IgD-negative memory B cell (primary cell): ENCODE data around the gene SLC37A3. TPM values are rescaled to one million over a fixed set of nuclear protein-coding genes. Genes with fewer than 3 reads are reported as not detected.
"Not testable (repeated sequence)": the region's sequence is repeated elsewhere in the genome, so short reads cannot be mapped to it uniquely, and the experiment has no call there.

Experiments
- H3K27ac Mint-ChIP-seq, 3 donors: one replicate each; pipeline ENCODE4 v1.8.0; 2020 to 2022; ENCODE audit warnings: mild to moderate bottlenecking in 3 of 3, mixed read lengths in 3 of 3, moderate library complexity in 1 of 3
- H3K27me3 Mint-ChIP-seq: one replicate; pipeline ENCODE4 v1.8.0; 2021; ENCODE audit warnings: mixed read lengths
- H3K36me3 Mint-ChIP-seq: one replicate; pipeline ENCODE4 v1.8.0; 2020; ENCODE audit warnings: mild to moderate bottlenecking, mixed read lengths
- H3K4me1 Mint-ChIP-seq, 3 donors: one replicate each; pipeline ENCODE4 v1.8.0; 2020 to 2022; ENCODE audit warnings: mixed read lengths in 3 of 3, mild to moderate bottlenecking in 1 of 3
- H3K4me3 Mint-ChIP-seq, 4 donors: one replicate each; pipeline ENCODE4 v1.8.0; 2020 to 2022; ENCODE audit warnings: mild to moderate bottlenecking in 4 of 4, mixed read lengths in 4 of 4, moderate library complexity in 3 of 4
- H3K9me3 Mint-ChIP-seq, 3 donors: one replicate each; pipeline ENCODE4 v1.8.0; 2020 to 2021; ENCODE audit warnings: mixed read lengths in 3 of 3, mild to moderate bottlenecking in 1 of 3
- polyA plus RNA-seq: library from polyadenylated mRNA; unstranded; fragments of 300-500 nt; fragmentation: Illumina TruSeq; gene quantifications from one replicate; pipeline ENCODE4 v1.2.3, GENCODE V29; 2021

SLC37A3 gene
- polyA plus RNA-seq, 1 donor from 2014 or later = 5.4 TPM

DNA sequence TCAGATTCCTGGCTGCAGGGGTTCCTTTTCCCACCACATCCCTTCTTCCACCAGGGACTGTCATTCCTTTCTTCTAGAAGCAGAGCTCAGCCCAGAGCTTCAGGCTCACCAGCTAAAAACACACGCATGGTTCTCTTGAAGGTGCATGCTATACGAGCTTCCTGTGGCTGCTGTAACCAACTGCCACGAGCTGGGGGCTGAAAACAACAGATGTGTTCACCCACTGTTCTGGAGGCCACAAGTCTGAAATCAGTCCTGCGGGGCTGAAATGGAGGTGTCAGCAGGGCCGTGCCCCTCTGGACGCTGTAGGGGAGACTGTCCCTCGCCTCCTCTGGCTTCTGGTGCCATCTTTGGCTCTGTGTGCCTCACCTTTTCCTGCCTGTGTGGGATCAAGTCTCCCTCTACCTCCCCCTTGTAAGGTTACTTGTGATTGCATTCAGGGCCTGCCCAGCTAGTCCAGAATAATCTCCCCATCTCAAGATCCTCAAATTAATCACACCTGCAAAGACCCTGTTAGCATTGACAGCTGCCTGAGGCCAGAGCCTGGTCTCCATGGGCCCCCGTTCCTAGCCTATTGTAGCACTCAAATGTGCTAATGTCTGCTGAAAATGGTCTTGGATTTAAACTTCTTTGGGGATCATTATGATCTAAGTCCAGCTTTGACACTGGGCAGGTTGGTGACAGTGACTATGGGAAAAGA, 19.3 kb upstream of the SLC37A3 start:
- H3K27me3 Mint-ChIP-seq = peaks cover 5% of the 10 kb centered on the region
- peaks cover 7% of the 10 kb centered on the region for H3K36me3 Mint-ChIP-seq
- H3K9me3 Mint-ChIP-seq = no peaks in the 10 kb centered on the region
- no peak overlapping the region for H3K27ac Mint-ChIP-seq
- H3K4me3 Mint-ChIP-seq = no peak overlapping the region
- peaks cover 0 to 1% (median 0%) of the 10 kb centered on the region in 3 donors for H3K4me1 Mint-ChIP-seq

DNA sequence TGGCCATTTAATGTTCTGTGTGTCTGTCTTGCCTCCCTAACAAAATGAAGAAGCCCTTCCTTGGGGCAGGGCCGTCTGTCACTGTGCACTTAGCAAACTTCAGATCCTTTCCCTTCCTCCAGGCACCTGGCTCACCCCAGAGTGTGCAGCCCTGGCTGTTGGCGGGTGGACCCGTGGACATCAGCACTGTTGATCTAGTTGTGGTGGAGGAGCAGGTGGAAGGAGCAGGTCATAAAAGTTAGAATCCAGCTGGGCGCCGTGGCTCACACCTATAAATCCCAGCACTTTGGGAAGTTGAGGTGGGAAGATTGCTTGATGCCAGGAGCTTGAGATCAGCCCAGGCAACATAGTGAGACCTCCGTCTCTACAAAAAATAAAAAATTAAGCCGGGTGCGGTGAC, 18.2 kb upstream of the SLC37A3 start:
- H3K27ac Mint-ChIP-seq = peak overlapping the region in 1 of 3 donors; percentile 27
- H3K4me3 Mint-ChIP-seq = no peak overlapping the region
- peaks cover 9% of the 10 kb centered on the region for H3K36me3 Mint-ChIP-seq
- no peaks in the 10 kb centered on the region for H3K9me3 Mint-ChIP-seq
- H3K27me3 Mint-ChIP-seq = peaks cover 5% of the 10 kb centered on the region
- peaks cover 0 to 3% (median 0%) of the 10 kb centered on the region in 3 donors for H3K4me1 Mint-ChIP-seq

DNA sequence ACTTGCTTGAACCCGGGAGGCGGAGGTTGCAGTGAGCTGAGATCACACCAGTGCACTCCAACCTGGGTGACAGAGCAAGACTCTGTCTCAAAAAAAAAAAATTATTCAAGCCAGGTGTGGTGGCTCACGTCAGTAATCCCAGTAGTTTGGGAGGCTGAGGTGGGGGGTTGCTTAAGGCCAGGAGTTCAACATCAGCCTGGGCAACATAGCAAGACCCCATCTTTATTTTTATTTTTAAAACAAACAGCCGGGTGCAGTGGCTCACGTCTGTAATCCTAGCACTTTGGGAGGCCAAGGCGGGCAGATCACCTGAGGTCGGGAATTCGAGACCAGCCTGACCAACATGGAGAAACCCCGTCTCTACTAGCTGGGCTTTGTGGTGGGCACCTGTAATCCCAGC, 17.5 kb upstream of the SLC37A3 start:
- H3K27ac Mint-ChIP-seq, H3K9me3 Mint-ChIP-seq, H3K4me3 Mint-ChIP-seq, H3K4me1 Mint-ChIP-seq, H3K27me3 Mint-ChIP-seq: not testable (repeated sequence)
- peaks cover 11% of the 10 kb centered on the region for H3K36me3 Mint-ChIP-seq

DNA sequence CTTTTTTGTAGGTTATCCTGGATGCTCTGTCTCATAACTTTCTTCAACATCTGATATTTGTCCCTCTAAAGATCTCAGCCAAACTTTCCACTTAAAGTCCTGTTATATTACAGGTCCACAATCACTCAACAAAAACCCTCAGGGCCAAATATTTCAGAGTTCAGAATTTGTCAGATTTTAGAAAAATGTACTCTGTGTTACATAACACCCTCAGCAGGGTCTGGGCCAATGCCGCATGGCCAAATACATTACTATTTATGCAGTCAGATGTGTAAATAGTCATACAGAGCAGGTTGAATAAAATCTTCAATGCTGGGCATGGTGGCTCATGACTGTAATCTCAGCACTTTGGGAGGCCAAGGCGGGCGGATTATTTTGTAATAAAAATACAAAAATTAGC, 17.0 kb upstream of the SLC37A3 start:
- H3K27ac Mint-ChIP-seq = no peak overlapping the region
- H3K4me1 Mint-ChIP-seq = peaks cover 0 to 3% (median 0%) of the 10 kb centered on the region in 3 donors
- H3K27me3 Mint-ChIP-seq = peaks cover 5% of the 10 kb centered on the region
- no peak overlapping the region for H3K4me3 Mint-ChIP-seq
- H3K36me3 Mint-ChIP-seq = peaks cover 11% of the 10 kb centered on the region
- no peaks in the 10 kb centered on the region for H3K9me3 Mint-ChIP-seq

DNA sequence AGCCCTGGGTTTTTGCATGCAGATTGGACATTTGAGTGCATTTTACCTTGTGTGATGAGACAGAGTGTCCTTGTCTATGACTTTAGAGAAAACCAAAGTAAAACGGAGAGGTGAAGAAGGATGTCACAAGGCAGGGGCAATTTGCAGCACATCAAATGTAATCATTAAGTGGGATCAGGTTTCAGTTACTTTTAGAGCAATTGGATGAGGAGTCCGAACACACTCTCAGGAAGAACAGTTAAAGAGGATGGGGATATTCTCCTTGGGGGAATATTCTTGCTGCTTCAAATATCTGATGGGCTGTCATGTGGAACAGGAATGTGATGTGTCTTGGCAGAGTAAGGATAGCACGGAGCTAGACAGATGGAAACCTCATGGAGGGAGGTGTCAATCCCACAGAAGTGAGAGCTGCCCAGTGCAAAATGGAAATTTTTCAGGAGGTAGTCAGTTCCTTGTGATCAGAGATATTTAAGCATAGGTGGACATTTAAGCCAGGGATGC, 6.3 kb upstream of the SLC37A3 start:
- H3K27me3 Mint-ChIP-seq = no peaks in the 10 kb centered on the region

DNA sequence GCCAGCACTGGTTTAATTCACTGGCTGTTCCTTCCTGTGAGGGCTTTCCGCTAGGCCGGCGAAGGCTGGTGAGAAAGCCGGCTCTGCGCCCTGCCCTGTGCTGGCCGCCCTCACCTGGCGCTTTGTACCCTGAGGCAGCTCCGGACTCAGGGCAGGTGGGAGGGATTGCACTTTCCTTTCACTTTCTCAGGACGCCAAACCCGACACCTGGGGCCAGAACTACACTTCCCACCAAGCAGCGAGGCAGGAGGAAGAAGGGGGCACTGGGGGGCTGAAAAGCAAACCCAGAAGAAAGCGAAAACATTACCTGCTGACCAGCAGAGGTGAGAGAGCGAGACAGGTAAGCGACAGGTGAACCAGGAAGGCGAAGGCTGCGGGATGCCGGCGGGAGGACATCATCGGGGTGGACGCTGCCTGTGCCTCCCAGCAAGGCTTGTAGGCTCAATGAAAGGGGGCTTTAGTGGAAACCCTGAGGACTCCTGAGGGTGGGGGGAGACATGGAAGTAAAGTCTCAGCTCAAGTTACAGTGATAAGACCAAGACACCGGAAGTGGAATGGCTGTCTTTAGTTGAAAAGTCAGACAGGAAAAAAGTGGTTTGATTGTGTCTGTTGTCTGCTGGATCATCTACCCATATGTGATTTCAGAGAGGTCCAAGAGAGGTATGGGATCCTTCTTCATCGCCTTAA, 5.7 kb upstream of the SLC37A3 start, which contains the start of gene RAB19:
Gene RAB19 (plus strand): TSS at position 181 of the 687 bp plus-strand sequence. CDS start 3,589 bp downstream, outside the sequence.
- Mint-ChIP-seq H3K36me3 (no peaks in the 10 kb centered on the region), H3K4me3 (peak within 1 kb of the TSS; percentile 84 to 94 (median 90)), H3K27ac (peak within 1 kb of the TSS; percentile 25 to 83 (median 68)), H3K4me1 (peaks cover 7 to 10% (median 9%) of the 10 kb centered on the region in 3 donors), H3K27me3 (no peaks in the 10 kb centered on the region), H3K9me3 (no peaks in the 10 kb centered on the region)

More for the DNA sequence above, 6.3 kb upstream of the SLC37A3 start:
- Mint-ChIP-seq H3K4me1 (peaks cover 7 to 10% (median 9%) of the 10 kb centered on the region in 3 donors), H3K9me3 (no peaks in the 10 kb centered on the region), H3K27ac (peak overlapping the region in 1 of 3 donors; percentile 68), H3K36me3 (no peaks in the 10 kb centered on the region), H3K4me3 (peak overlapping the region in 2 of 4 donors; percentile 84 to 87)

DNA sequence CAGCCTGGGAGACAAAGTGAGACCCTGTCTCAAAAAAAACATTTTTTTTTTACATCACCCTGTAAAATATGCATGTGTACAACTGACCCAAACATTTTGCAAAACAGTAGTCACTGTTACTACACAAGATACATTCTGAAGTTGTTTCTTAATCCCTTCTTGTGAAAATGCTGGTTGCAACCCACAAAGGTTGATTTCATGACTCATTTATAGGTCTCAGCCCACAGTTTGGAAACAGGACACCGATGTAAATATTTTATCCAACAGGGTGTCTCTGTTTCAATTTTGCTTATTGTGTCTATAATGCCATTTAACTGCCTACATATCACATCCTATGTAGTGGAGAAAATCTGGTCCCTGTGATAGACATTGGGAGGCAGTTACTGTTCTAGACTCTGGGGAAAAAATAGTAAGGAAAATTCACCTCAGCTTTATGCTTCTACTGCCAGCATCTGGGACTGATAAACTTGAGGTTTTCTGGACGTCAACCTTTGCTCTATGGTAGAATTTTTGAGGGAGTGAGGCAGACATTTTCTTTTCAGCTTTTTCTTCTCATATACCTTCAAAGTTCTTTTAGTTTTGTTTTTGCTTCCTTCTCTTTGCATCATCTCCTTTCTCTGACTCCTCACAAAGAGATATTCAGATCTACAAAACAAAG, 4.0 kb upstream of the SLC37A3 start:
- Mint-ChIP-seq H3K4me1 (peaks cover 10 to 15% (median 15%) of the 10 kb centered on the region in 3 donors), H3K27me3 (no peaks in the 10 kb centered on the region), H3K27ac (peak overlapping the region in 1 of 3 donors; percentile 33), H3K9me3 (no peaks in the 10 kb centered on the region), H3K4me3 (peak overlapping the region in 1 of 4 donors; percentile 42), H3K36me3 (peaks cover 1% of the 10 kb centered on the region)

DNA sequence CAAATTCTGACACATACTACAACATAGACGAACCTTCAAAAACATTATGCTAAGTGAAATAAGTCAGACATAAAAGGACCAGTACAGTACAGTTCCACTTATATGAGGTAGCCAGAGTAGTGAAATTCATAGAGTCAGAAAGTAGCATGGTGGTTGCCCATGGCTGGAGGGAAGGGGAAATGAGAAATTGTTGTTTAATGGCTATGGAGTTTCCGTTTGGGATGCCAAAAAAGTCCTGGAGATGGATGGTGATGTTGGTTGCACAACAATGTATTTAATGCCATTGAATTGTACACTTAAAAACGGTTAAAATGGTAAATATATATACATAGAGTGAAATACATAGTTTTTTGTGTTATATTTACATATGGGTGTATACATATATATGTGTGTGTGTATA, 2.1 kb upstream of the SLC37A3 start:
- H3K4me3 Mint-ChIP-seq = peak overlapping the region in 1 of 4 donors; percentile 84
- no peaks in the 10 kb centered on the region for H3K9me3 Mint-ChIP-seq
- no peaks in the 10 kb centered on the region for H3K27me3 Mint-ChIP-seq
- peaks cover 1% of the 10 kb centered on the region for H3K36me3 Mint-ChIP-seq
- H3K27ac Mint-ChIP-seq = no peak overlapping the region
- H3K4me1 Mint-ChIP-seq = peaks cover 9 to 18% (median 15%) of the 10 kb centered on the region in 3 donors

DNA sequence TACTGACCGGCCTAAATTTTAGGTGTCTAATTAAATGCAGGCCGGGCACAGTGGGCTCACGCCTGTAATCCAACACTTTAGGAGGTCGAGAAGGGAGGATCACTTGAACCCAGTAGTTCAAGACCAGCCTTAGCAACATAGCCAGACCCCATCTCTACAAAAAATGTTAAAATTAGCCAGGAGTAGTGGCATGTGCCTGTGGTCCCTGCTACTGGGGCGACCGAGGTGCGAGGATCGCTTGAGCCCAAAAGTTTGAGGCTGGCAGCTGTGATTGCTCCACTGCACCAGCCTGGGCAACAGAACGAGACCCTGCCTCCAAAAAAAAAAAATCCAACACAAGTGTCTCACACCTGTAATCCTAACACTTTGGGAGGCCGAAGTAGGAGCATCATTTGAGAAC, 491 bp upstream of the SLC37A3 start:
- H3K9me3 Mint-ChIP-seq = no peaks in the 10 kb centered on the region
- H3K36me3 Mint-ChIP-seq = peaks cover 1% of the 10 kb centered on the region
- H3K27ac Mint-ChIP-seq = peak overlapping the region; percentile 14 to 84 (median 39)
- H3K4me1 Mint-ChIP-seq = peaks cover 6 to 11% (median 8%) of the 10 kb centered on the region in 3 donors
- H3K4me3 Mint-ChIP-seq = peak overlapping the region; percentile 84 to 93 (median 90)
- H3K27me3 Mint-ChIP-seq = no peaks in the 10 kb centered on the region

DNA sequence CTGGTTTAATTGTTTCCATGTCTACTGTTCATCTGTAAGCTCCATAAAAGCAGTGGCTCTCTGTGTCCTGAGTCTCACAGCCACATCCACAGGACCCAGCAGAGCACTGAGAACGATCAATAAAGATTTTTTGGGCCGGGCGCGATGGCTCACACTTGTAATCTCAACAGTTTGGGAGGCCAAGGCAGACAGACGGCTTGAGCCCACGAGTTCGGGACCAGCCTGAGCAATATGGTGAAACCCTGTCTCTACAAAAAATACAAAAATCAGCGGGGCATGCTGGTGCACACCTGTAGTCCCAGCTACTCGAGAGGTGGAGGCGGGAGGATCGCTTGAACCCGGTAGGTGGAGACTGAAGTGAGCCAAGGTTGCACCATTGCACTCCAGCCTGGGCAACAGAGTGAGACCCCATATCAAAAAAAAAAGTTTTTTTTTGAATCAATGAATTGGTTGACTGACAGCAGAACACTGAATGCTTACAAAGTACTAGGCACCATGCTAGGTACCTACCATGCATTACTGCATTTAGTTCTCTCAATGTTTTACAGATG, 4.5 kb downstream of the SLC37A3 start:
- Mint-ChIP-seq H3K4me3 (no peak overlapping the region), H3K4me1 (peaks cover 5 to 12% (median 7%) of the 10 kb centered on the region in 3 donors), H3K9me3 (no peaks in the 10 kb centered on the region), H3K27me3 (no peaks in the 10 kb centered on the region), H3K27ac (no peak overlapping the region), H3K36me3 (peaks cover 1% of the 10 kb centered on the region)

DNA sequence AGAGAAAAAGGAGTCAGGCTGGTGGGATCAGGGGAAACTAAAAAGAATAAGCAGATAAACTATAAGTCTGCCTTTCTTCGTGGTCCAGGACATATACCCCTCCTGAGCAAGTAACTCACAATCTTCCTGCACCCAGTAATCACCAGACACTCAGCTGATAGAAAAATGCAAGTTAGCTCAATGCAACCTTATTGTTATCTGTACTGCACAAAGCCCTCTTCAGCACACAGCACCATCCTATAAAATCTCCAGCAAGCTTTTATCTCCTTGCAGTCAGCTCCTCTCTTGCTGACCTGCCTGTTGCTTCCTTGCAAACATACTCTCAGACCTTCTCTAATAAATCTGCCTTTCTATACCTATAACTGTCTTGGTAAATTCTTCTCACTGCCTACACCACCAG, 6.7 kb downstream of the SLC37A3 start:
- Mint-ChIP-seq H3K4me1 (peaks cover 0 to 6% (median 1%) of the 10 kb centered on the region in 3 donors), H3K4me3 (no peak overlapping the region), H3K27ac (no peak overlapping the region), H3K27me3 (no peaks in the 10 kb centered on the region), H3K36me3 (no peaks in the 10 kb centered on the region), H3K9me3 (no peaks in the 10 kb centered on the region)

DNA sequence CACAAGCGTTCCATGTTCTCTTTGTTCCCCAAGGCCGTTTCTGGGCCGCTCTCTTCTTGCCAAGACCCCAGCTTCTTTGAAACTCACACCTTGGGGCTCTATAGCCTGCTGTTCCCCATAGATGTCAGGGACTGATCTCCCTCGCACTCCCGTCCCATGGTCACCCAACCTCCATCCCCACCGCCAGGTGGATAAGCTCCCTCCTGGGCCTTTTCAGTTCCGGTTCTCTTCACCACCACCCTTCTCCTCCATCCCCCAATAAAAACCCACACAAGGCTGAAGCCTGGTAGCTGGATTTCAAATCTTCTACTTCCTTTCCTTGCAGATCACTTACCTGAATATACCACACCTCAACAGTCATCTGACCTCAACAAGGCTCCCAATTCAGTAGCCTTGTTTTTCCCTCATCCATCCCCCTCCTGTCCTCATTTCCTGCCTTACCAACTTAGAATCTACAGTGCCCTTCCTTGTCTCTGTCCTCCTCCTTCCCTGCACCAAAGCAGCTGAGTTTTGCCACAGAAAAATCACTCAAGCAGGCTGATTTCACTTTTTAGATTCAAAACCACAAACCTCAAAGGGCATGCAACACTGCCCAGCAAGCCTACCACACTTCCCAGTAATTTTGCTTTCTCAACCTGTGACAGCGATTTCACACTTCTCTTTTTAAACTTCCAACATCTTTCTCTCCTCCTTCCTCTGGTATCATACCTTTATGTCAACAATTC, 7.7 kb downstream of the SLC37A3 start:
- H3K36me3 Mint-ChIP-seq = no peaks in the 10 kb centered on the region
- H3K9me3 Mint-ChIP-seq = no peaks in the 10 kb centered on the region
- no peak overlapping the region for H3K4me3 Mint-ChIP-seq
- H3K4me1 Mint-ChIP-seq = peaks cover 0 to 3% (median 1%) of the 10 kb centered on the region in 3 donors
- no peak overlapping the region for H3K27ac Mint-ChIP-seq
- H3K27me3 Mint-ChIP-seq = no peaks in the 10 kb centered on the region

DNA sequence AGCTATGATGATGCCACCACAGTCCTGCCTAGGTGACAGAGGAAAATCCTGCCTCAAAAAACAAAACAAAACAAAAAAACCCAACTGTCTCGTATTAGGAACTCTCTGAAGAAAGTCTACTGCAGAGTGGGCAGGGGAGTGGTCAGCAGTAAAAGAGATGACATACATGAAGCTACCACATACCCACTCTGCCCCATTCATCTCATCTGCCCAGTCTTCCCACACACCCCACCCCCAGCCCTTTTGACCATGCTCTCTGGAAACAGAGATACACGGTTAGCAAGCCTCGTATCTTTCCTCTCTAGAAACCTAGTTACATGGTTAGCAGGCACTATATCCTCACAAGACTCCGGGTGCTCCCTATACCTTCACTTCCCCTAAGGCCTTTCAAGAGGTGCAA, 8.3 kb downstream of the SLC37A3 start:
- Mint-ChIP-seq H3K27ac (no peak overlapping the region), H3K27me3 (no peaks in the 10 kb centered on the region)

DNA sequence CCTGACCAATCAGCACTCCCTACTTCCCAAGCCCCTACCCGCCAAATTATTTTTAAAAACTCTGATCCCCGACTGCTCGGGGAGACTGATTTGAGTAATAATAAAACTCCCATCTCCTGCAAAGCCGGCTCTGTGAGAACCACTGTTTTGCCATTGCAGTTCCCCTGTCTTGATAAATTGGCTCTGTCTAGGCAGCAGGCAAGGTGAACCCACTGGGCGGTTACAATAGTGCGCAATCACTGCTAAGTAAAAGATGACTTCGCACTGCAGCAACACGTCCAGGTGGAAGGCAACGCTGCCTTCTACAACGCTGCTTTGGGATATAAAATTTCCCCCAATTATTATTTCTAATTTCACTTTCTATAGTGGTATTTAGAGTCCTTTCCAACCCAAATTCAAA, 8.9 kb downstream of the SLC37A3 start:
- Mint-ChIP-seq H3K27me3 (no peaks in the 10 kb centered on the region), H3K4me3 (no peak overlapping the region), H3K27ac (no peak overlapping the region), H3K36me3 (no peaks in the 10 kb centered on the region), H3K9me3 (no peaks in the 10 kb centered on the region), H3K4me1 (peaks cover 1 to 5% (median 4%) of the 10 kb centered on the region in 3 donors)

More for the DNA sequence above, 8.3 kb downstream of the SLC37A3 start:
- H3K36me3 Mint-ChIP-seq = no peaks in the 10 kb centered on the region
- H3K9me3 Mint-ChIP-seq = no peaks in the 10 kb centered on the region
- peaks cover 1 to 5% (median 4%) of the 10 kb centered on the region in 3 donors for H3K4me1 Mint-ChIP-seq
- H3K4me3 Mint-ChIP-seq = no peak overlapping the region
